ENCODE data around the gene EPHA8. TPM values are rescaled to one million over a fixed set of nuclear protein-coding genes. Genes with fewer than 3 reads are reported as not detected.

EPHA8 gene
- total and polyA plus RNA-seq, 9 of the 15 experiments (the other 6 are each of a cell fraction or from before 2014, with no cell fraction given) = not detected

DNA sequence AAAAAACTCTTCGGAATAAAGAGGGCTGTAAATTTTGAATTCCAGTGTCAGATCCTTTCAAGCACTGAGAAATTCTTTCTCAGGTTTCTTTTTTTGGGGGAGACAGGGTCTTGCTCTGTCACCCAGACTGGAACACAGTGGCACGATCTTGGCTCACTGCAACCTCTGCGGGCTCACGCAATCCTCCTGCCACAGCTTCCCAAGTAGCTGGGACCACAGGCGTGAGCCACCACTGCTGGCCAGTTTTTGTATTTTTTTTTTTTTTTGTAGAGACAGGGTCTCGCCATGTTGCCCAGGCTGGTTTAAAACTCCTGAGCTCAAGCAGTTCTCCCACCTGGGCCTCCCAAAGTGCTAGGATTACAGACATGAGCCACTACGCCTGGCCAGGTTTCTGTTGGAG, 34.8 kb upstream of the EPHA8 start (continued):
- TF ChIP-seq, protein P1, sequence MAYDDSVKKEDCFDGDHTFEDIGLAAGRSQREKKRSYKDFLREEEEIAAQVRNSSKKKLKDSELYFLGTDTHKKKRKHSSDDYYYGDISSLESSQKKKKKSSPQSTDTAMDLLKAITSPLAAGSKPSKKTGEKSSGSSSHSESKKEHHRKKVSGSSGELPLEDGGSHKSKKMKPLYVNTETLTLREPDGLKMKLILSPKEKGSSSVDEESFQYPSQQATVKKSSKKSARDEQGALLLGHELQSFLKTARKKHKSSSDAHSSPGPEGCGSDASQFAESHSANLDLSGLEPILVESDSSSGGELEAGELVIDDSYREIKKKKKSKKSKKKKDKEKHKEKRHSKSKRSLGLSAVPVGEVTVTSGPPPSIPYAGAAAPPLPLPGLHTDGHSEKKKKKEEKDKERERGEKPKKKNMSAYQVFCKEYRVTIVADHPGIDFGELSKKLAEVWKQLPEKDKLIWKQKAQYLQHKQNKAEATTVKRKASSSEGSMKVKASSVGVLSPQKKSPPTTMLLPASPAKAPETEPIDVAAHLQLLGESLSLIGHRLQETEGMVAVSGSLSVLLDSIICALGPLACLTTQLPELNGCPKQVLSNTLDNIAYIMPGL (CRISPR knock-in tag; IDR thresholded peaks at IDR 0.05) = no peak
- TF ChIP-seq HDAC3 (IDR thresholded peaks at IDR 0.05; ENCODE audit: borderline replicate concordance, partially characterized antibody) = no peak
- TF ChIP-seq, protein P2, sequence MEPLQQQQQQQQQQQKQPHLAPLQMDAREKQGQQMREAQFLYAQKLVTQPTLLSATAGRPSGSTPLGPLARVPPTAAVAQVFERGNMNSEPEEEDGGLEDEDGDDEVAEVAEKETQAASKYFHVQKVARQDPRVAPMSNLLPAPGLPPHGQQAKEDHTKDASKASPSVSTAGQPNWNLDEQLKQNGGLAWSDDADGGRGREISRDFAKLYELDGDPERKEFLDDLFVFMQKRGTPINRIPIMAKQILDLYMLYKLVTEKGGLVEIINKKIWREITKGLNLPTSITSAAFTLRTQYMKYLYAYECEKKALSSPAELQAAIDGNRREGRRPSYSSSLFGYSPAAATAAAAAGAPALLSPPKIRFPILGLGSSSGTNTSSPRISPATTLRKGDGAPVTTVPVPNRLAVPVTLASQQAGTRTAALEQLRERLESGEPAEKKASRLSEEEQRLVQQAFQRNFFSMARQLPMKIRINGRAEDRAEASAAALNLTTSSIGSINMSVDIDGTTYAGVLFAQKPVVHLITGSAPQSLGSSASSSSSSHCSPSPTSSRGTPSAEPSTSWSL (CRISPR knock-in tag; IDR thresholded peaks at IDR 0.05; ENCODE audit: borderline replicate concordance) = no peak
- TF ChIP-seq ZFP36 (IDR thresholded peaks at IDR 0.05; ENCODE audit: low read depth, low read length, partially characterized antibody) = no peak
- TF ChIP-seq GATAD2A (IDR thresholded peaks at IDR 0.05) = no peak
- TF ChIP-seq SMARCB1 (IDR thresholded peaks at IDR 0.05; ENCODE audit: insufficient read length, low read depth) = no peak
- TF ChIP-seq, protein P3, sequence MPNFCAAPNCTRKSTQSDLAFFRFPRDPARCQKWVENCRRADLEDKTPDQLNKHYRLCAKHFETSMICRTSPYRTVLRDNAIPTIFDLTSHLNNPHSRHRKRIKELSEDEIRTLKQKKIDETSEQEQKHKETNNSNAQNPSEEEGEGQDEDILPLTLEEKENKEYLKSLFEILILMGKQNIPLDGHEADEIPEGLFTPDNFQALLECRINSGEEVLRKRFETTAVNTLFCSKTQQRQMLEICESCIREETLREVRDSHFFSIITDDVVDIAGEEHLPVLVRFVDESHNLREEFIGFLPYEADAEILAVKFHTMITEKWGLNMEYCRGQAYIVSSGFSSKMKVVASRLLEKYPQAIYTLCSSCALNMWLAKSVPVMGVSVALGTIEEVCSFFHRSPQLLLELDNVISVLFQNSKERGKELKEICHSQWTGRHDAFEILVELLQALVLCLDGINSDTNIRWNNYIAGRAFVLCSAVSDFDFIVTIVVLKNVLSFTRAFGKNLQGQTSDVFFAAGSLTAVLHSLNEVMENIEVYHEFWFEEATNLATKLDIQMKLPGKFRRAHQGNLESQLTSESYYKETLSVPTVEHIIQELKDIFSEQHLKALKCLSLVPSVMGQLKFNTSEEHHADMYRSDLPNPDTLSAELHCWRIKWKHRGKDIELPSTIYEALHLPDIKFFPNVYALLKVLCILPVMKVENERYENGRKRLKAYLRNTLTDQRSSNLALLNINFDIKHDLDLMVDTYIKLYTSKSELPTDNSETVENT (CRISPR knock-in tag; IDR thresholded peaks at IDR 0.05) = no peak

All from K562 (cell line).